SU-DHL-6 (cell line): ENCODE data around the gene EPB41L4A.

Source experiments
- H2AFZ ChIP-seq: fragments of 200-600 bp; sonication (generic); 2 replicates; pipeline ENCODE4 v1.6.1; 2014; ENCODE audit warnings: low read depth, mild to moderate bottlenecking, moderate library complexity, mixed read lengths, antibody characterized with exemption, low read length; ENCODE audit not compliant: severe bottlenecking
- H3F3A ChIP-seq: fragments of 200-600 bp; shearing (Covaris generic); 2 replicates; pipeline ENCODE4 v1.6.0; 2016; ENCODE audit warnings: antibody characterized with exemption, mild to moderate bottlenecking; ENCODE audit not compliant: insufficient read depth
- H3K27ac ChIP-seq: fragments of 200-600 bp; sonication (generic); 2 replicates; pipeline ENCODE4 v1.5.1; 2016; ENCODE audit warnings: low read depth, mild to moderate bottlenecking, low read length, moderate library complexity, mixed read lengths
- H3K27me3 ChIP-seq: fragments of 200-600 bp; sonication (generic), shearing (Covaris generic); 2 replicates; pipeline ENCODE4 v1.6.0; 2014; ENCODE audit warnings: mild to moderate bottlenecking, low read length
- H3K36me3 ChIP-seq: fragments of 200-600 bp; sonication (generic); 2 replicates; pipeline ENCODE4 v1.6.1; 2014; ENCODE audit warnings: mild to moderate bottlenecking, low read length, mixed read lengths
- H3K4me2 ChIP-seq: fragments of 300-600, 200-600 bp; shearing (Covaris generic), sonication (generic); 2 replicates; pipeline ENCODE4 v1.6.0; 2014; ENCODE audit warnings: low read length, low read depth, mild to moderate bottlenecking; ENCODE audit not compliant: poor library complexity, severe bottlenecking
- H3K4me3 ChIP-seq: fragments of 200-600 bp; sonication (generic); 2 replicates; pipeline ENCODE4 v1.5.1; 2014; ENCODE audit warnings: antibody characterized with exemption, low read length, mild to moderate bottlenecking, mixed read lengths; ENCODE audit not compliant: insufficient read depth, poor library complexity, severe bottlenecking
- H3K79me2 ChIP-seq: fragments of 200-600 bp; sonication (generic); 2 replicates; pipeline ENCODE4 v1.6.1; 2014; ENCODE audit warnings: mild to moderate bottlenecking, low read length, moderate library complexity; ENCODE audit not compliant: insufficient read depth
- H3K9ac ChIP-seq: fragments of 200-600 bp; sonication (generic); 2 replicates; pipeline ENCODE4 v1.7.0; 2014; ENCODE audit warnings: mild to moderate bottlenecking, low read length
- H3K9me2 ChIP-seq: fragments of 200-600 bp; sonication (generic); replicated peaks from 2 replicates; pipeline ENCODE4 v1.6.1; 2014; ENCODE audit warnings: low read length; ENCODE audit not compliant: insufficient read depth
- H3K9me3 ChIP-seq: fragments of 200-600 bp; sonication (generic); 2 replicates; pipeline ENCODE4 v1.6.1; 2014; ENCODE audit warnings: low read length, mixed read lengths; ENCODE audit not compliant: insufficient read depth
- H4K20me1 ChIP-seq: fragments of 200-600 bp; sonication (generic); 2 replicates; pipeline ENCODE4 v1.6.1; 2014; ENCODE audit warnings: low read depth, mild to moderate bottlenecking, antibody characterized with exemption, low read length, moderate library complexity, mixed read lengths
- EZH2phosphoT487 ChIP-seq: fragments of 200-600 bp; sonication (generic), shearing (Covaris generic); conservative IDR thresholded peaks from 2 replicates; pipeline ENCODE4 v1.6.1; 2018; ENCODE audit warnings: mild to moderate bottlenecking, antibody characterized with exemption, low read length, moderate library complexity, mixed read lengths
- TF ChIP-seq, protein P1 (sequence below): fragments of 200-600 bp; sonication (generic); IDR thresholded peaks from one replicate; pipeline ENCODE4 v1.5.1; 2017; ENCODE audit warnings: antibody characterized with exemption, mild to moderate bottlenecking, low read length, moderate library complexity; ENCODE audit not compliant: insufficient read depth, poor library complexity, severe bottlenecking

EPB41L4A gene

DNA sequence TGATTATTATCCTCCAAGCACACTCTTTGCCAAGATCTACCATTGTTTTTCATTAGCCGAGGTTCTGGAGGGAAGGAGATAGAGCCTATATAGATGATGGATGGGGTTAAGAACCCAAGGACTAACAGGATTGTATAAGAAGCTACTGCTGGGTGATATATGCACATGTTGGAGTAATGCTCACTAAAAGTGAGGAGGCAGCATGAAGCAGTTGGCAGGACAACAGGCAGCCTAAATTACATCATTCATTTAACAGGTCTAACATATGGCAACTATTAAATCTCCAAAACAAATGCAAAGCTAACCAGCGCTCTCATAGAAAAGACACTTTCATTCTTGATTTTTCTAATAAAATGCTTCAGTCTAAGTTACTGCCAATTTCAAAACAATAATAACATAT lies 293.2 kb downstream of the EPB41L4A start:
- H3K27ac ChIP-seq, result no peak overlapping the region
- H3K4me2 ChIP-seq, result no peak overlapping the region
- no peaks in the 10 kb centered on the region for H3K27me3 ChIP-seq
- H3K9me2 ChIP-seq, result no peaks in the 10 kb centered on the region
- no peak for TF ChIP-seq EZH2phosphoT487
- TF ChIP-seq, protein P1, sequence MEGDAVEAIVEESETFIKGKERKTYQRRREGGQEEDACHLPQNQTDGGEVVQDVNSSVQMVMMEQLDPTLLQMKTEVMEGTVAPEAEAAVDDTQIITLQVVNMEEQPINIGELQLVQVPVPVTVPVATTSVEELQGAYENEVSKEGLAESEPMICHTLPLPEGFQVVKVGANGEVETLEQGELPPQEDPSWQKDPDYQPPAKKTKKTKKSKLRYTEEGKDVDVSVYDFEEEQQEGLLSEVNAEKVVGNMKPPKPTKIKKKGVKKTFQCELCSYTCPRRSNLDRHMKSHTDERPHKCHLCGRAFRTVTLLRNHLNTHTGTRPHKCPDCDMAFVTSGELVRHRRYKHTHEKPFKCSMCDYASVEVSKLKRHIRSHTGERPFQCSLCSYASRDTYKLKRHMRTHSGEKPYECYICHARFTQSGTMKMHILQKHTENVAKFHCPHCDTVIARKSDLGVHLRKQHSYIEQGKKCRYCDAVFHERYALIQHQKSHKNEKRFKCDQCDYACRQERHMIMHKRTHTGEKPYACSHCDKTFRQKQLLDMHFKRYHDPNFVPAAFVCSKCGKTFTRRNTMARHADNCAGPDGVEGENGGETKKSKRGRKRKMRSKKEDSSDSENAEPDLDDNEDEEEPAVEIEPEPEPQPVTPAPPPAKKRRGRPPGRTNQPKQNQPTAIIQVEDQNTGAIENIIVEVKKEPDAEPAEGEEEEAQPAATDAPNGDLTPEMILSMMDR, result no peak
- no peaks in the 10 kb centered on the region for H3F3A ChIP-seq
- H3K4me3 ChIP-seq, result no peak overlapping the region
- no peak overlapping the region for H3K9ac ChIP-seq
- no peak overlapping the region for H2AFZ ChIP-seq
- no peaks in the 10 kb centered on the region for H3K36me3 ChIP-seq
- no peaks in the 10 kb centered on the region for H3K79me2 ChIP-seq
- no peaks in the 10 kb centered on the region for H3K9me3 ChIP-seq
- H4K20me1 ChIP-seq, result no peaks in the 10 kb centered on the region

DNA sequence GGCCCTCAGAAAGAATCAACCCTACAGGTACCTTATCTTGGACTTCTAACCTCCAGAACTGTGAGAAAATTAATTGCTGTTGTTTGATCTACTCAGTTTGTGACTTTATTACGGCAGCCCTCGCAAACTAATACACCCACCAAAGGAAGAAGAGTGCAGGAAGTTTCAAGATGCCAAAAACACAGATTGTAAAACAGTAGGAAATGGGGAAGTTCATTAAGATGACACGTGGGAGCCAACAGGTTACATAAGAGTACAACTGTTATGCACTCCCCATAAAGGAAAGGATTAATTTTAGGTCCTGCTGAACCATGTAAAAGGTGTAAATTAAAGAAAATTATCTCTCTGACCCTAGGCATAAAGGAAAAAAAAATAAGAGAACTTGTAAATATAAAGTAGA lies 294.3 kb downstream of the EPB41L4A start:
- Histone ChIP-seq H3F3A (no peaks in the 10 kb centered on the region), H3K4me3 (no peak overlapping the region), H4K20me1 (no peaks in the 10 kb centered on the region), H3K4me2 (no peak overlapping the region), H3K27ac (no peak overlapping the region), H3K9me3 (no peaks in the 10 kb centered on the region), H3K36me3 (no peaks in the 10 kb centered on the region), H3K9ac (no peak overlapping the region), H2AFZ (no peak overlapping the region), H3K27me3 (no peaks in the 10 kb centered on the region), H3K9me2 (no peaks in the 10 kb centered on the region), H3K79me2 (no peaks in the 10 kb centered on the region)
- TF ChIP-seq EZH2phosphoT487, result no peak
- TF ChIP-seq, protein P1, result no peak

DNA sequence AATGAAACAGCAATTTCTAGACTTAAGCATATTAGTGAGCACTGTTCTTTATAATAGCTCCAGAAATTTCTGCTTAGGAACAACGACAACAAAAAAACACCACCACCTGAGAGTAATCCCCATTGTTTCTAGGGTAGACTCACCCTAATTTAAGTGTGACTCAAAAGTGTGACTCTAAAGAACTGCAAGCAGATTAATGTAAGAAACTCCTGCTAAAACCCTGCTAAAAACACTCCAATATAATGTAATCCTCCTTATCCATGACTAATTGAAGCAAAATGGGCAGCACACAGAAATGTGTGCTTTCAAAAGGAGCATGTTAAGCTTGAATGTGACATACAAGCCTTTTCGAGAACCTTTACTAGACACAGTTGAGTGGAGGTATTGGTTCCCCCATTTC lies 296.0 kb downstream of the EPB41L4A start:
- no peak for TF ChIP-seq EZH2phosphoT487
- TF ChIP-seq, protein P1, result no peak
- Histone ChIP-seq H3K9ac (no peak overlapping the region), H3K4me2 (no peak overlapping the region), H3K9me2 (no peaks in the 10 kb centered on the region), H4K20me1 (no peaks in the 10 kb centered on the region), H3K79me2 (no peaks in the 10 kb centered on the region), H3K4me3 (no peak overlapping the region), H3F3A (no peaks in the 10 kb centered on the region), H3K27ac (no peak overlapping the region), H3K36me3 (no peaks in the 10 kb centered on the region), H3K9me3 (no peaks in the 10 kb centered on the region), H3K27me3 (no peaks in the 10 kb centered on the region), H2AFZ (no peak overlapping the region)
